Lower leg skin (tissue), 3 donors: ENCODE data around the gene SNRNP27.

Experiments used
- CTCF ChIP-seq, 3 donors: fragments of 450-650 bp; IDR thresholded peaks; one replicate each; pipeline ENCODE4 v1.5.1; 2016; ENCODE audit warnings: antibody characterized with exemption in 3 of 3, mild to moderate bottlenecking in 3 of 3, moderate library complexity in 2 of 3
- POLR2A ChIP-seq, 2 donors: fragments of 450-650 bp; IDR thresholded peaks; one replicate each; pipeline ENCODE4 v1.6.1; 2016 to 2017; ENCODE audit warnings: antibody characterized with exemption in 2 of 2, mild to moderate bottlenecking in 1 of 2, moderate library complexity in 1 of 2

DNA sequence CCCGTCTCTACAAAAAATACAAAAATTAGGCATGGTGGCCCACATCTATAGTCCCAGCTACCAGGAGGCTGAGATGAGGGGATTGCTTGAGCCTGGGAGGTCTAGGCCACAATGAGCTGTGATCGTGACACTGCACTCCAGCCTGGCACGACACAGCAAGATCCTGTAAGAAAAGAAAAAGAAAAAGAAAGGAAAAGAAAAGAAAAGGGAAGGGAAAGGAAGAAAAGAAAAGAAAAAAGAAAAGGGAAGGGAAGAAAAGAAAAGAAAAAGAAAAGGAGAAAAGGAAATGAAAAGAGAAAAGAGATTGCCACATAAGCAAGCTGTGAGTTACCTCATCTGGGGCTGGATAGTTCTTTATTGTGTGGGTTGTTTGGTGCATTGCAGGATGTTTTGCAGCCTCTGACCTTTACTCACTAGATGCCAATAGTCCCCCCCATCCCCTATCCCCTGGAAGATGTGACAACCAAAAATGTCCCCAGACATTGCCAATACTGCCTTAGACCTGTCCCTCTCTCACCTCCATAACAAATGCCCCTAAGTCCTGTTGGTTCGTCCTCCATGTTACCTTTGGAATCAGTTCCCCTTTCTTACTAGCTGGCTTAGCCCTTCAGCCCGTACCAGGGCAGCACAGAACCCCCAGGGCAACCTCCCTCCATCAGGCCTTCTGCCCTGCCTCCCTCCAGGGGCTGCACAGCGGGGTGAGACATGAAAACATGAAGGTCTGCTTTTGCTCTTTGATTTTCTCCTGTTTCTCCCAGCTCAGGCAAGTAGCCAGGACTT, 58.8 kb downstream of the SNRNP27 start:
- no peak for TF ChIP-seq CTCF (IDR thresholded peaks at IDR 0.05)
- no peak for TF ChIP-seq POLR2A (IDR thresholded peaks at IDR 0.05)
